Measurements from ENCODE around the gene MYBL2. TPM values are rescaled to one million over a fixed set of nuclear protein-coding genes. Genes with fewer than 3 reads are reported as not detected.
"Not testable (repeated sequence)": the region's sequence is repeated elsewhere in the genome, so short reads cannot be mapped to it uniquely, and the experiment has no call there.

MYBL2 gene
- total RNA-seq, 3 donors from 2014 or later (not counting 1 experiment from before 2014, with no cell fraction given): 1.6 to 2.4 (median 1.7) TPM

GRCh38 chr20:43642548-43642947 lies 24.4 kb upstream of the MYBL2 start:
- DNase-seq (no peak), ATAC-seq (no peak)
- Mint-ChIP-seq H3K4me1 (no peaks in the 10 kb centered on the region), H3K27ac (no peak overlapping the region), H3K27me3 (ENCODE audit: low read depth in 2 of 2) (no peaks in the 10 kb centered on the region), H3K9me3 (no peaks in the 10 kb centered on the region), H3K4me3 (no peak overlapping the region), H3K36me3 (peaks cover 4% of the 10 kb centered on the region)
- intact Hi-C loops (cut with micrococcal nuclease): no loop called here
- no peaks in the 10 kb centered on the region for H3K4me1 ChIP-seq (ENCODE audit: control insufficient read depth, insufficient read depth, low read length)
- H3K9me3 ChIP-seq (ENCODE audit: control insufficient read depth, insufficient read depth, low read length): no peaks in the 10 kb centered on the region
- no peak overlapping the region for H3K27ac ChIP-seq (ENCODE audit: low read length)
- 96% methylated on average over 3 of the region's 4 CpGs for WGBS (ENCODE audit: insufficient coverage)
- no peaks in the 10 kb centered on the region for H3K27me3 ChIP-seq (ENCODE audit: control insufficient read depth, insufficient read depth, low read length)
- TF ChIP-seq, protein P1, sequence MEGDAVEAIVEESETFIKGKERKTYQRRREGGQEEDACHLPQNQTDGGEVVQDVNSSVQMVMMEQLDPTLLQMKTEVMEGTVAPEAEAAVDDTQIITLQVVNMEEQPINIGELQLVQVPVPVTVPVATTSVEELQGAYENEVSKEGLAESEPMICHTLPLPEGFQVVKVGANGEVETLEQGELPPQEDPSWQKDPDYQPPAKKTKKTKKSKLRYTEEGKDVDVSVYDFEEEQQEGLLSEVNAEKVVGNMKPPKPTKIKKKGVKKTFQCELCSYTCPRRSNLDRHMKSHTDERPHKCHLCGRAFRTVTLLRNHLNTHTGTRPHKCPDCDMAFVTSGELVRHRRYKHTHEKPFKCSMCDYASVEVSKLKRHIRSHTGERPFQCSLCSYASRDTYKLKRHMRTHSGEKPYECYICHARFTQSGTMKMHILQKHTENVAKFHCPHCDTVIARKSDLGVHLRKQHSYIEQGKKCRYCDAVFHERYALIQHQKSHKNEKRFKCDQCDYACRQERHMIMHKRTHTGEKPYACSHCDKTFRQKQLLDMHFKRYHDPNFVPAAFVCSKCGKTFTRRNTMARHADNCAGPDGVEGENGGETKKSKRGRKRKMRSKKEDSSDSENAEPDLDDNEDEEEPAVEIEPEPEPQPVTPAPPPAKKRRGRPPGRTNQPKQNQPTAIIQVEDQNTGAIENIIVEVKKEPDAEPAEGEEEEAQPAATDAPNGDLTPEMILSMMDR (IDR thresholded peaks at IDR 0.05): no peak
- H3K36me3 ChIP-seq (ENCODE audit: control insufficient read depth, insufficient read depth, low read length): peaks cover 22% of the 10 kb centered on the region
- no peak overlapping the region for H3K4me3 ChIP-seq (ENCODE audit: low read length)

DNA sequence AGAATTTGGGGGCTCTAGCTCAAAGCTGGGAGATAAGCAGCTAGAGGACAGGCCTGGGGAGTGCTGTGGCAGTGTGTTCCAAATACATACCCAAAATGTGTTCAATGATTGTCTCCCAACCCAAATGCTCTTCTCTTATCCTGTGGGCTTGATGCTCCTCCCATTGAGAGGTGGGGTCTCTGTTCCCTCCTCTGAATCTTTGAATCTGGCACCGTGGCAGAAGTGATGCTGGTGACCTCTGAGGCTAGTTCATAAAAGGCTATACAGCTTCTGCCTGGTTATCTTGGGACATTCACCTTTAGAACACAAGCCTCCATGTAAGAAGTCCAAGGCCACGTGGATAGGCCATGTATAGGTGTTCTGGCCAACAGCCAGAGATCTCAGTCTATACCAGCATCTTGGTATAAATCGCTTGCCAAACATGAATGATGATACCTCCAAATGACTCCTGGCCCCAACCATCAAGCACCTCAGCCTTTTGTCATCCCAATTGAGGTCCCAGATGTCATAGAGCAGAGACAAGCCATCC lies 15.9 kb upstream of the MYBL2 start:
- H3K36me3 Mint-ChIP-seq: no peaks in the 10 kb centered on the region

DNA sequence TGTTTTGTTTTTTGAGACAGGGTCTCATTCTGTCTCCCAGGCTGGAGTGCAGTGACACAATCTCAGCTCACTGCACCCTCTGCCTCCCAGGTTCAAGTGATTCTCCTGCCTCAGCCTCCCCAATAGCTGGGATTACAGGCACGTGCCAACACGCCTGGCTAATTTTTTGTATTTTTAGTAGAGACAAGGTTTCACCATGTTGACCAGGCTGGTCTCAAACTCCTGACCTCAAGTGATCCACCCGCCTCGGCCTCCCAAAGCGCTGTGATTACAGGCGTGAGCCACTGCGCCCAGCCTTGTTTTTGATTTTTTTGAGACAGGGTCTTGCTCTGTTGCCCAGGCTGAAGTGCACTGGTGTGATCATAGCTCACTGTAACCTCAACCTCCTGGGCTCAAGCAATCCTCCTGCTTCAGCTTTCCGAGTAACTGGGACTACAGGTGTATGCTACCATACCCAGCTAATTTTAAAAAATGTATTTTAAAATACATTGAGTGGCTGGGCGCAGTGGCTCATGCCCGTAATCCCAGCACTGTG lies 15.2 kb upstream of the MYBL2 start:
- H3K4me3 Mint-ChIP-seq; intact Hi-C loops (cut with micrococcal nuclease); H3K4me1 Mint-ChIP-seq; DNase-seq; H3K27ac Mint-ChIP-seq; H3K27me3 ChIP-seq (ENCODE audit: control insufficient read depth, insufficient read depth, low read length); ATAC-seq; H3K4me1 ChIP-seq (ENCODE audit: control insufficient read depth, insufficient read depth, low read length); H3K9me3 ChIP-seq (ENCODE audit: control insufficient read depth, insufficient read depth, low read length); H3K4me3 ChIP-seq (ENCODE audit: low read length); H3K27me3 Mint-ChIP-seq (ENCODE audit: low read depth in 2 of 2); H3K36me3 Mint-ChIP-seq; H3K9me3 Mint-ChIP-seq; H3K27ac ChIP-seq (ENCODE audit: low read length); H3K36me3 ChIP-seq (ENCODE audit: control insufficient read depth, insufficient read depth, low read length): not testable (repeated sequence)
- 89% methylated on average over 10 of the region's 10 CpGs for WGBS (ENCODE audit: insufficient coverage)

More for the DNA sequence above, 15.9 kb upstream of the MYBL2 start:
- no peak overlapping the region for H3K4me3 Mint-ChIP-seq
- ATAC-seq (no peak), DNase-seq (no peak)
- no peaks in the 10 kb centered on the region for H3K4me1 Mint-ChIP-seq
- Histone ChIP-seq H3K27ac (ENCODE audit: low read length) (no peak overlapping the region), H3K9me3 (ENCODE audit: control insufficient read depth, insufficient read depth, low read length) (no peaks in the 10 kb centered on the region), H3K27me3 (ENCODE audit: control insufficient read depth, insufficient read depth, low read length) (no peaks in the 10 kb centered on the region), H3K4me3 (ENCODE audit: low read length) (no peak overlapping the region), H3K36me3 (ENCODE audit: control insufficient read depth, insufficient read depth, low read length) (peaks cover 3% of the 10 kb centered on the region), H3K4me1 (ENCODE audit: control insufficient read depth, insufficient read depth, low read length) (no peaks in the 10 kb centered on the region)
- WGBS (ENCODE audit: insufficient coverage): 77% methylated on average over 3 of the region's 3 CpGs
- H3K27ac Mint-ChIP-seq: no peak overlapping the region
- intact Hi-C loops (cut with micrococcal nuclease): no loop called here
- no peaks in the 10 kb centered on the region for H3K9me3 Mint-ChIP-seq
- TF ChIP-seq, protein P1 (IDR thresholded peaks at IDR 0.05): no peak
- H3K27me3 Mint-ChIP-seq (ENCODE audit: low read depth in 2 of 2): no peaks in the 10 kb centered on the region

DNA sequence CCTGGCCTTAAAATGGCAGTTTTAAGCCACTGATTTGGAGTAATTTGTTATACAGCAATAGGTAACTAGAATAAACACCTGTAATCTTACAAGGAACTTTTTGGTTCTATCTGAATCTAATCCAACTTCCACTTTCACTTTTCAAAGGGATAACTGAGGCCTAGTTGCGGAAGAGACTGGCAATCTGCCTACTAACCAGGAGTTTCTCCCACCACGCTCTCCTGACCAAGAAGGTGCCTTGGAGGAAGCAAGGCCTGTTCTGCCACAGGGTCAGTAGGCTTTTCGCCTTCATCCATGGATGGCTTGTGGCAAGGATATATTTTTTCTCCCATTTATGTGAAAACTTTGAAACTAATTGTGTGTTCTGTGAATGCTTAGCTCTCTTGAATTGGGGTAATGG lies 12.9 kb upstream of the MYBL2 start:
- no peaks in the 10 kb centered on the region for H3K27me3 ChIP-seq (ENCODE audit: control insufficient read depth, insufficient read depth, low read length)
- intact Hi-C loops (cut with micrococcal nuclease): no loop called here
- DNase-seq (no peak), ATAC-seq (no peak)
- Mint-ChIP-seq H3K9me3 (no peaks in the 10 kb centered on the region), H3K36me3 (no peaks in the 10 kb centered on the region), H3K27me3 (ENCODE audit: low read depth in 2 of 2) (no peaks in the 10 kb centered on the region), H3K4me3 (no peak overlapping the region), H3K4me1 (peaks cover 8 to 16% of the 10 kb centered on the region in 2 donors), H3K27ac (no peak overlapping the region)
- TF ChIP-seq, protein P1 (IDR thresholded peaks at IDR 0.05): no peak
- peaks cover 15% of the 10 kb centered on the region for H3K4me1 ChIP-seq (ENCODE audit: control insufficient read depth, insufficient read depth, low read length)
- no peaks in the 10 kb centered on the region for H3K9me3 ChIP-seq (ENCODE audit: control insufficient read depth, insufficient read depth, low read length)
- no peaks in the 10 kb centered on the region for H3K36me3 ChIP-seq (ENCODE audit: control insufficient read depth, insufficient read depth, low read length)
- no peak overlapping the region for H3K4me3 ChIP-seq (ENCODE audit: low read length)
- H3K27ac ChIP-seq (ENCODE audit: low read length): no peak overlapping the region
- WGBS (ENCODE audit: insufficient coverage): 91% methylated on average over 3 of the region's 3 CpGs

GRCh38 chr20:43655176-43655575 lies 11.7 kb upstream of the MYBL2 start:
- peaks cover 8 to 16% of the 10 kb centered on the region in 2 donors for H3K4me1 Mint-ChIP-seq
- H3K36me3 ChIP-seq (ENCODE audit: control insufficient read depth, insufficient read depth, low read length); H3K9me3 Mint-ChIP-seq; ATAC-seq; DNase-seq; intact Hi-C loops (cut with micrococcal nuclease); H3K27ac ChIP-seq (ENCODE audit: low read length); H3K4me3 Mint-ChIP-seq; H3K27ac Mint-ChIP-seq; H3K27me3 Mint-ChIP-seq (ENCODE audit: low read depth in 2 of 2); H3K9me3 ChIP-seq (ENCODE audit: control insufficient read depth, insufficient read depth, low read length); H3K27me3 ChIP-seq (ENCODE audit: control insufficient read depth, insufficient read depth, low read length); H3K4me3 ChIP-seq (ENCODE audit: low read length); H3K36me3 Mint-ChIP-seq: not testable (repeated sequence)
- peaks cover 15% of the 10 kb centered on the region for H3K4me1 ChIP-seq (ENCODE audit: control insufficient read depth, insufficient read depth, low read length)
- 93% methylated on average over 4 of the region's 6 CpGs for WGBS (ENCODE audit: insufficient coverage)
